Heart left ventricle (tissue), 16 donors: ENCODE data around the gene DDX39B. TPM values are rescaled to one million over a fixed set of nuclear protein-coding genes. Genes with fewer than 3 reads are reported as not detected.
A peak's percentile ranks its signal among the peaks of the same experiment; 100 is the strongest.

ENCODE experiments used
- ATAC-seq, 4 donors: fragments of 200-7000 bp; cut with Tn5 transposase; one replicate each; pipeline ENCODE4 v1.9.1; 2020 to 2022; ENCODE audit warnings: moderate library complexity in 4 of 4, mild to moderate bottlenecking in 3 of 4, moderate number of reproducible peaks in 1 of 4
- DNase-seq, 5 donors: peaks; one replicate each; pipeline ENCODE4 v3.0.0-alpha.2; 2020
- H3K27ac ChIP-seq, 12 donors: fragments of 200-600 bp; sonication (generic) in 4 of 12; one replicate each; pipeline versions ENCODE4 v1.5.0 to v1.8.0; 2016 to 2022; ENCODE audit warnings: mild to moderate bottlenecking in 2 of 12
- H3K27me3 ChIP-seq, 9 donors: fragments of 200-600 bp; sonication (generic) in 2 of 9; one replicate each; pipeline versions ENCODE4 v1.5.1 to v1.8.0; 2016 to 2022; ENCODE audit warnings: mild to moderate bottlenecking in 3 of 9
- H3K36me3 ChIP-seq, 9 donors: fragments of 200-600 bp; sonication (generic) in 2 of 9; one replicate each; pipeline versions ENCODE4 v1.5.0 to v1.8.0; 2018 to 2022; ENCODE audit warnings: mild to moderate bottlenecking in 2 of 9
- H3K4me1 ChIP-seq, 12 donors: fragments of 200-600 bp; sonication (generic) in 4 of 12; one replicate each; pipeline versions ENCODE4 v1.5.0 to v1.8.0; 2016 to 2022; ENCODE audit warnings: mild to moderate bottlenecking in 3 of 12
- H3K4me3 ChIP-seq, 12 donors: fragments of 200-600 bp; sonication (generic) in 4 of 12; one replicate each; pipeline versions ENCODE4 v1.5.0 to v1.8.0; 2017 to 2022; ENCODE audit warnings: mild to moderate bottlenecking in 9 of 12, moderate library complexity in 4 of 12
- H3K9me3 ChIP-seq, 12 donors: fragments of 200-600 bp; sonication (generic) in 4 of 12; one replicate each; pipeline versions ENCODE4 v1.5.0 to v1.8.0; 2016 to 2022; ENCODE audit warnings: mild to moderate bottlenecking in 1 of 12
- CTCF ChIP-seq, 12 donors: fragments of 200-600 bp; sonication (generic) in 4 of 12; IDR thresholded peaks; one replicate each; pipeline versions ENCODE4 v1.5.0 to v1.8.0; 2018 to 2022; ENCODE audit warnings: antibody characterized with exemption in 12 of 12, mild to moderate bottlenecking in 5 of 12
- POLR2A ChIP-seq, 2 donors: fragments of 450-650 bp; IDR thresholded peaks; one replicate each; pipeline ENCODE4 v1.6.1; 2017; ENCODE audit warnings: antibody characterized with exemption in 2 of 2, mild to moderate bottlenecking in 2 of 2, moderate library complexity in 2 of 2
- WGBS, 4 donors: extraction: QIAGEN DNeasy Blood & Tissue Kit in 2 of 4; methylation state at CpG; one replicate each; pipeline versions ENCODE4 v1.1.5 to v1.1.7; 2013 to 2018; 5-methylcytosine and 5-hydroxymethylcytosine counted together
- intact Hi-C, 10 donors: fragments of 100-400 bp; cut with DNase I; formaldehyde crosslinking; loops; one replicate each; pipeline versions ENCODE4 v1.11.1 to v1.14.2; 2022
- polyA plus RNA-seq, 2 donors: library from polyadenylated mRNA; stranded (reverse); fragments of 200-250 nt; gene quantifications; one replicate each; pipeline ENCODE4 v1.2.3, GENCODE V29; 2013
- total RNA-seq, 9 donors: library from RNA; depleted of rRNA in 2 of 9; stranded (reverse); fragments of >200 nt in 2 of 9; fragmentation: NEBNext Ultra II Directional in 3 of 9; extraction: Animal tissue kit (Norgen Biotek cat#: 25700) in 3 of 9; gene quantifications; one replicate each; pipeline versions ENCODE4 v1.1.0 to v1.2.4, GENCODE V29; 2016 to 2023
- donor health status: ischemic (EF 13 %, LVEDD 7.1; RV severe dilation, severe dysfunction).
- donor health status: healthy with polysubstance abuse.
- donor health status: DM: no; HTN: yes; CAD: no.
- donor health status: DM: no; HTN: no; CAD: no.
- donor health status: ischemic (EF 25% LVEDD 6.9; RV normal size, moderate dysfunction).
- donor health status: ischemic (EF 25% LVEDD 5.7; RV mildly dilated, moderate dysfunction).
- donor health status: healthy.
- donor health status: DM: yes; HTN: yes; CAD: no.
- donor health status: ischemic (EF 35%, LVEDD 5.7; RV mildly dilated, moderate dysfunction).
- donor health status: nonischemic (EF 11% LVEDD 7.7; RV severe dilation, severe dysfunction).
- donor health status: DM: yes; HTN: yes; CAD: no.
- donor health status: PGD.
- donor health status: ischemic (EF 29% LVEDD 5.4; RV normal size, mild dysfunction).
- donor health status: nonischemic (EF 23%, LVEDD 6.1; RV moderate dilation, normal function).

The DDX39B gene
- total and polyA plus RNA-seq, 11 donors = 122 to 209 (median 164) TPM

GRCh38 chr6:31531162-31531561 is 10.6 kb downstream of the DDX39B start:
- Histone ChIP-seq H3K4me3 (no peak overlapping the region), H3K9me3 (no peaks in the 10 kb centered on the region), H3K27ac (no peak overlapping the region), H3K27me3 (no peaks in the 10 kb centered on the region), H3K36me3 (peaks cover 2 to 69% (median 68%) of the 10 kb centered on the region in 9 donors), H3K4me1 (peaks cover 0 to 8% (median 0%) of the 10 kb centered on the region in 12 donors)
- TF ChIP-seq CTCF (IDR thresholded peaks at IDR 0.05) (no peak), POLR2A (IDR thresholded peaks at IDR 0.05) (no peak)
- DNase-seq (no peak), ATAC-seq (no peak)
- intact Hi-C loops = loop anchor here in 1 of 10 donors (5.0 kb wide), 1 partner anchor 39 kb away; no protein-coding TSS in a partner anchor
- WGBS, 4 donors = 83 to 93% (median 90%) methylated on average over 7 of the region's 7 CpGs

DNA sequence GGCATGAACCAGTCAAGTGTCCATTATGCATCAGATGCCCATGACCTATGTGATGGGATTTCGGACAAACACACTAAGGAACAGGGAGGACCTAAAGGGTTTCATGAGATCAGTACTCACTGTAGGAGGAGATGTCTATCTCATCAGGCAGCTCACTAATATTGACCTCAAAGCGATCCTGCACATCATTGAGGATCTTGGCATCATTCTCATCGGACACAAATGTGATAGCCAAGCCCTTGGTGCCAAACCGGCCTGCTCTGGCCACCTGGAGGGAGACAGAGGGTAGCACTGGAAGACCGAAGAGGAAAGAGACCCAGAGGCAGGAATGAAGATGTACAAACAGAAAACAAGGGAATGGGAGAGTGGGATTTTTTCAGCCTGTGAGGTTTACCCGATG is 11.1 kb downstream of the DDX39B start:
- TF ChIP-seq CTCF (IDR thresholded peaks at IDR 0.05) (no peak), POLR2A (IDR thresholded peaks at IDR 0.05) (no peak)
- intact Hi-C loops = loop anchor here in 1 of 10 donors (5.0 kb wide), 1 partner anchor 38 kb away; no protein-coding TSS in a partner anchor
- ATAC-seq = no peak

GRCh38 chr6:31529329-31530150 is 12.3 kb downstream of the DDX39B start:
- ATAC-seq = peak in 2 of 4 donors; percentile 3
- no peaks in the 10 kb centered on the region for H3K27me3 ChIP-seq
- no peak for DNase-seq
- peaks cover 2 to 53% (median 52%) of the 10 kb centered on the region in 9 donors for H3K36me3 ChIP-seq
- H3K4me1 ChIP-seq = peaks cover 0 to 8% (median 0%) of the 10 kb centered on the region in 12 donors
- H3K4me3 ChIP-seq = no peak overlapping the region
- no peak for TF ChIP-seq CTCF (IDR thresholded peaks at IDR 0.05)
- TF ChIP-seq POLR2A (IDR thresholded peaks at IDR 0.05) = no peak
- H3K27ac ChIP-seq = peak overlapping the region in 1 of 12 donors; percentile 2
- intact Hi-C loops = loop anchor here in 1 of 10 donors (5.0 kb wide), 1 partner anchor 37 kb away; no protein-coding TSS in a partner anchor
- no peaks in the 10 kb centered on the region for H3K9me3 ChIP-seq
- WGBS, 4 donors = 52 to 59% (median 54%) methylated on average over 8 to 12 of the region's 12 CpGs

More for the DNA sequence above, 11.1 kb downstream of the DDX39B start:
- peaks cover 0 to 8% (median 0%) of the 10 kb centered on the region in 12 donors for H3K4me1 ChIP-seq
- no peaks in the 10 kb centered on the region for H3K9me3 ChIP-seq
- no peaks in the 10 kb centered on the region for H3K27me3 ChIP-seq
- WGBS, 4 donors = 64 to 75% (median 70%) methylated on average over 5 to 6 of the region's 6 CpGs
- peaks cover 2 to 64% (median 63%) of the 10 kb centered on the region in 9 donors for H3K36me3 ChIP-seq
- no peak for DNase-seq
- no peak overlapping the region for H3K27ac ChIP-seq
- no peak overlapping the region for H3K4me3 ChIP-seq

DNA sequence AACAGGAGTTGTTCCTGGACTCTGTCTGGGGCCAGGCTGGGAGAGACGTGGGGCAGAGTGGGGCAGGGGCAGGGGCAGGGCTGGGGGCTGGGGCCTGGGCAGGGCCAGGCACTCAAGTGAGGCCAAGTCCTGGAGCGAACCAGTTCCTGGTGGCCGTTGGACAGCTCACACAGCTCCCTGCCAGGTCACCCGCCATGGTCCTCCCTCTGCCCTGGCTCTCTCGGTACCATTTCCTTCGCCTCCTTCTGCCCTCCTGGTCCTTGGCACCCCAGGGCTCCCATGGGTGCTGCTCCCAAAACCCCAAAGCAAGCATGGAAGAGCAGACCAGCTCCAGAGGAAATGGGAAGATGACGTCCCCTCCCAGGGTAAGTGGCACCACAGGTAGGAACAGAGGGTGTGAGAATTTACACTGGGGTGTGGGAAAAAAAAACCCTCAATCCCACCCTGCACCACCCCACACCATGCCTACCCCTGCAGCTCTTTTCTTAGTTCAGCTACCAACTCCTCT is 12.9 kb downstream of the DDX39B start, which contains the start of gene MCCD1:
MCCD1 (plus strand) TSS at position 142 of the 508 bp plus-strand sequence; CDS start at position 195, 53 bp downstream.
- Histone ChIP-seq H3K4me3 (no peak within 1 kb of the TSS), H3K36me3 (peaks cover 0 to 46% (median 45%) of the 10 kb centered on the region in 9 donors), H3K27ac (peak within 1 kb of the TSS in 1 of 12 donors; percentile 2), H3K27me3 (no peaks in the 10 kb centered on the region), H3K4me1 (peaks cover 0 to 8% (median 0%) of the 10 kb centered on the region in 12 donors), H3K9me3 (no peaks in the 10 kb centered on the region)
- no peak for TF ChIP-seq CTCF (IDR thresholded peaks at IDR 0.05)
- no peak for TF ChIP-seq POLR2A (IDR thresholded peaks at IDR 0.05)
- ATAC-seq (peak in 2 of 4 donors; percentile 32 to 40), DNase-seq (no peak)
- intact Hi-C loops = no loop called here
- 59 to 73% (median 68%) methylated on average over 7 of the region's 7 CpGs for WGBS, 4 donors
